Forelimb muscle (tissue), 1 donor: ENCODE results near the gene HDAC4. TPM values are rescaled to one million over a fixed set of nuclear protein-coding genes. Genes with fewer than 3 reads are reported as not detected.

Source experiments
- DNase-seq: peaks from one replicate; pipeline ENCODE4 v3.0.0-alpha.2; 2013; ENCODE audit warnings: low read depth
- polyA plus RNA-seq: library from polyadenylated mRNA; unstranded; fragments of 120-200 nt; gene quantifications from one replicate; pipeline ENCODE4 v1.2.1, GENCODE V29; 2013; ENCODE audit not compliant: insufficient read length

Gene HDAC4
- polyA plus RNA-seq, 1 donor = 12.6 TPM

DNA sequence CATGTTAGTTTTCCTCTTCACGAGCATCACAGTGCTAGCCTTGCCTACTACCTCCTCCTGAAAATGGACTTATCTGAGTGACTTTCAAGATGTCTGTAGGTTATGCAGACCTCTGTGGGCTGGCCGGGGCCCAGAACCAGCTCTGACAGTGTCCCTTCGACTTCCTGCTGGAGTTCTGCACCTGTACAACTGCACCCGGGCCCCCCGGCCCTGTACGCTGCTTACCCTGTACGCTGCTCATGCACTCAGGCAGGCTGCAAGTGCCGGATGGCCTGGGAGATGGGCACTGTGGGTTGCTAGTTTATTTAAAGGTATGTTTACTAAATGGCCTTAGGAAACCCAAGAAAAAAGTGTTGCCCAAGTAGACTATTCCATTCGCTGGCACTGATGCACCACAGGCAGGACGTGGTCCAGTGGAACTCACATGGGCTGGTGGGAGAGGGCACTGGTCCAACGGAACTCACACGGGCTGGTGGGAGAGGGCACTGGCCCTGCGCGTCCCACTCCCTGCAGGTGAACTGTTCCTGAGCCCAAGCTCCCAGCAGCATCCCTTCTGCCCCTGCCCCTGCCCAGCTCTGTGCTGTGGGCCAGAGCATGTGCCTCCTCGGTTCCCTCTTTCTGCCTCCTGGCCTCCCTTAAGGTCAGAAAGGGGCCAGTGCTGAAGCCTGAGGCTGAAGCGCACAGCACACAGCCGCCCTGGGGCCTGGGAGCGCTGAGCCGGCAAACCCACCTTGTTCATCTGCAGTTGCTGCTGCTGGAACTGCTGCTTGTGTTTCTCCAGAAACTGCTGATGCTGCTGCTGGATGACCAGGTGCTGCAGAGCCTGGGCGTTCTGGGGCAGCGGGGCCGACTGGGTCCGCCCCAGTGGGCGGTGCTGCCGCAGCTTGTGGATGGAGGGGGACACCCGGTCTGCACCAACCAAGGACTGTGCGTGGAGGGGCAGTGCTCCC is 274.8 kb downstream of the HDAC4 start:
- no peak for DNase-seq

DNA sequence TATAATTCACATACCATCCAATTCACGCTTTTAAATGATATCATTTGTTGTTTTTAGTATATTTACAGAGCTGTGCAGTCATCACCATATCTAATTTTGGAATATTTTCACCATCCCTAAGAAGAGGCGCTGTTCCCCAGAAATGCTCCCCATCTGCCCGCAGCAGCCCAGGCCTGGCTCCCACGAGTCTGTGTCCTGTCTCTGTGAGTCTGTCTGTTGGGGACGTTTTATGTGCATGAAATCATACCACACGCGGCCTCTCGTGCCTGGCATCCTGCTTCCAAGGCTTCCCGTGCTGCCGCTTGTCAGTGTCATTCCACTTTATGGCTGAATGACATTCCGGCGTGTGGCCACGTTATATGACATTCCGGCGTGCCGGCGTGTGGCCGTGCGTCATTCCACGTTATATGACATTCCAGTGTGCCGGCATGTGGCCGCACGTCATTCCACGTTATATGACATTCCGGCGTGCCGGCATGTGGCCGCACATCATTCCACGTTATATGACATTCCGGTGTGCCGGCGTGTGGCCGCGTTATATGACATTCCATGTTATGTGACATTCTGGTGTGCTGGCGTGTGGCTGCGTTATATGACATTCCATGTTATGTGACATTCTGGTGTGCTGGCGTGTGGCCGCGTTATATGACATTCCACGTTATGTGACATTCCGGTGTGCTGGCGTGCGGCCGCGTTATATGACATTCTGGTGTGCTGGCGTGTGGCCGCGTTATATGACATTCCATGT is 276.5 kb downstream of the HDAC4 start:
- no peak for DNase-seq

DNA sequence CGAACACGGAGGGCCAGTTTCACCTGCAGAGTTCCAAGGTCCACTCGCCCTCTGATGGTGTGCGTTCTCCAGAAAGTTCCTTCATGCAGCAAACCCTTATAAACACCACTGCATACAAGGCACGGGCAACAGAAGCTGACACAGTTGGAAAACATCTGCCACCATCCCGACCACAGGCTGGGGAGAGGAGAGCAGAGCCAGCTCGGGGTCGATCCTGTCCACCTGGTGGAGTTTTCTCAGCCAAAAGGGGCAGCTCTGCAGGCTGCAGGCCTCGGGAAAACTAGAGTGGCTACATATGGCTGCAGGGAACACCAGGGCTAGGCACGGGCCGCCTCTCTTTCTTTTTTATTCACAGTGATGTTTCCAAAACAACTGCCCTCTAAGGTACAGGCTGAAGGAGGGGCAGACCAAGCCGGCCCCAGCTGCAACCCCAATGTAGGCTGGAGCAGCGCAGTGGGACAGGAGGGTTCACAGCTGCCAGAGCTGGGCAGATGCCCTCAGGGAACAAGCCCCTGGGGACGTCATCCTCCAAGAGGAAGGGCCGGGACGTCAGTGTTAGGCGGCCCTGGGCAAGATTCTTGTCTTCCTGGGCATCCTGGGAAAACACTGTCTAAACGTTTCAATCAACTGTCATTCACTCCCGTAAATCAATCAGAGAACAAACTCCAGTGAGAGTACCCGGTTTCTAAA is 278.3 kb downstream of the HDAC4 start:
- no peak for DNase-seq

DNA sequence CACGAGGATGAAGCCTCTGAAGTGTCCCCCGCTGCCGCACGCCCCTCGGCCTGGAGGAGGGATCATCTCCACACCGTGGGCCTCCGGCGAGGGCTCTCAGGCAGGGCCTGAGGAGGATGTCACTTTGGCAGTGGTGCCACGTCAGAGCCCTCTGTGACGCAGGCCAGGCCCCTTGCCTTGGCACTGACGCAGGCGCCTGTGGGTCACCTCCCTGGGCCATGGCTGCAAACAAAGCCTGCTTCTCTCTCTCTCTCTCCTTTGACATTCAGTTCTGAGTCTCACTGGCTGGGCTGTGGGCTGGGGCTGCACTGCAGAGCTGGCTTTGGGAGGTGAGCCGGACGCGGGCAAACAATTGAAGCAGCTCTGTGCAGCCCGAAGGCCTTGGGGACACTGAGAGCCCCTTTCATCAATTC is 279.2 kb downstream of the HDAC4 start:
- DNase-seq = no peak

DNA sequence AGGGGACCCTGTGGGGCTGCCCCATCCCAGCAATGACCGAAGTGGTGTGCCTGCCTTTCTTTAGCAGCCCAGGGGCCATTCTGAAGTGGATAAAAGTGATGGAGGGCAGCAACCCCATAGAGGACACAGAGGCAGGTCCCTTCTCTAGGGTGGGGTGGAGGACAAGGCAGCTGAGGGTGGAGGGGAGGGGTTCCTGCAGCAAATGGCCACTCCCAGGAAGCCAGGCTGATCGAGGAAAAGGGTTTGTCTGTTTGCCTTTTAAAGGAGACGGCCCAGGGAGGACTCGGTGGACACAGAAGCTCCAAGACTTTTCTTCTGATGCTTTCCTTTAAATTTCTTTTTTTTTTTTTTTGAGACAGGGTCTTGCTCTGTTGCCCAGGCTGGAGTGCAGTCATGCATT is 280.2 kb downstream of the HDAC4 start:
- no peak for DNase-seq

DNA sequence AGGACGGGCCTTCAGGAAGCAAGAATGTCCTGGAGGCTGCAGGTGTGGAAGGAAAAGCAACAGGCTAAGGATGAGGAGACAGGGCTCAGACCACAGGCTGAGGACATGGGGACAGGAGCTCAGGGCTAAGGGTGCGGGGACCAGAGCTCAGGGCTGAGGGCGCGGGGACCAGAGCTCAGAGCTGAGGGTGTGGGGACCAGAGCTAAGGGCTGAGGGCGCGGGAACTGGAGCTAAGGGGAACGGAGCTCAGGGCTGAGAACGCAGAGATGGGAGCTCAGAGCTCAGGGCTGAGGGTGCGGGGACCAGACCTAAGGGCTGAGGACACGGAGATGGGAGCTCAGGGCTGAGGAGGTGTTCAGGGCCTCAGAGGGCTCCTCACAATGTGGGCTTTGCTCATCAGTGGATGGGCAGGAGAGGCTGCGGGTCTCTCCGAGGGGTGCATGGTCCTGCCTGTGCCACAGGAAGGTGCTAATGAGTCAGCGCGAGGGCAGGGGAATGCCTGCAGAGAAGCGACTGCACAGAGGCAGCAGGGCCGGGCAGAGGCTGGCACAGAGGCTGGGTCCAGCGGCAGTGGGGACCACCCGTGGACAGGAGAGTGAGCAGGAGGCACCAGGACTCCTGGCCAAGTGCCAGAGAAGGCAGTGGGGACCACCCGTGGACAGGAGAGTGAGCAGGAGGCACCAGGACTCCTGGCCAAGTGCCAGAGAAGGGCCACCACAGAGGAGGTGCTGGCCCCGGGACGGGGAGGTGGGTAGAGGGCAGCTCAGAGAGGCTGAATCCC is 281.3 kb downstream of the HDAC4 start:
- no peak for DNase-seq

DNA sequence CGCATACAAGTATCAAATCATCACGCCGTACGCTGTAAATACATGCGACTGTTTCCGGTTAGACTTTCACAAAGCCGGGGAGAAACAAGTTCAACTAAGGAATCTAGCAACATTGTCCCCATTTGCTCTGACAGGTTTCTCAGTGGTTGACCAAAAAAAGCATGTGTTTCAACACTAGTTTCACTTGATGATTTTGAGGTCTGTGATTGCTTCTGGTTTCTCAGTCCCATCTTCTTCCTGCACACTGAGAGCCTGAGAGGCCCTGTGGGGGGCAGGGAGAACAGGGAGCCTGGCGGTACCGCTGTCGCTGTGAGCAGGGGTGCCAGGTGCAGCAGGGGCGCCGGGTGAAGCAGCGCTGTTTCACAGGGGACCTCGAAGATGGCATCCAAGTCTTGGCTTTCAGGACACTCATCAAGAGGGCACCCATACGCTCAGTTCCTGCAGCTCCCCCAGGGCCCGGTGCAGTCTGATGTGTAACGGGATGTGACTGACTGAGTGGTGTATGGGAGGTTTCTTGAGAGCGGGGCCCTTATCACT is 282.1 kb downstream of the HDAC4 start:
- no peak for DNase-seq

DNA sequence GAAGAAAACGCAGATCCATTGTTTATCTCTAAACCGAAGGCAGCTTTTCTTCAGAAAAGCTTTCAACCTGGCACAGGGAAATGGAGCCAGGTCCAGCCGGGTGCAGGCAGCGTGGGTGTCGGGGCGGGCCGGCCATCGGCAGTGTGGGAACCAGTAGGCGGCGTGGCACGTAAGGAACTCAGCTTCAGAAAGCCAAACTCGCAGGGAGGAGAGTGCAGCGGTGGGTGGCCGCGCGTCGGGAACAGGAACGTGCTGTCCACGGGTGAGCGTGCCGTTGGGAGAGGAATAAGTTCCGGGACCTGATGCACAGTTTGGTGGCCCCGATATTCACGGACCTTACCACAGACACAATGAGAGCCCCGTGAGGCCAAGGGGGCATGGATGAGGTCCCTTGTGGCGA is 282.6 kb downstream of the HDAC4 start:
- no peak for DNase-seq

DNA sequence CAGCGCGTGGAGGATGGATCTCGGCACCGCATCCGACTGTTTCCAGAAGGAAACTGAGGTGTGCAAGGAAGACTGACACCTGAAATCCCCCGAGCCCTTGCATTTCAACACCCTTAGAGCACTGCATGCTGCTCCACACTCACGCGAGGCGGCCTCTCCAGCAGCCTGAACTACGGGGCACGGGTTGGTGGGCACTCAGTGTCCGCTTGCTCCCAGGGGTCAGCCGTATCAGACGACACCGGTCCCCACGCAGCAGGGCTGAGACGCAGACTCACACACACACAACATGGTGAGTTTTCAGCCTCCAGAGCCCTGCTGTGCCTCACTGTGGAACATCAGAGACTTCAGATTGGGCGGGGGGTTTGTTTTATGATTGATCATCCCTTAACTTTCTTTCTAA is 283.0 kb downstream of the HDAC4 start:
- DNase-seq = no peak

DNA sequence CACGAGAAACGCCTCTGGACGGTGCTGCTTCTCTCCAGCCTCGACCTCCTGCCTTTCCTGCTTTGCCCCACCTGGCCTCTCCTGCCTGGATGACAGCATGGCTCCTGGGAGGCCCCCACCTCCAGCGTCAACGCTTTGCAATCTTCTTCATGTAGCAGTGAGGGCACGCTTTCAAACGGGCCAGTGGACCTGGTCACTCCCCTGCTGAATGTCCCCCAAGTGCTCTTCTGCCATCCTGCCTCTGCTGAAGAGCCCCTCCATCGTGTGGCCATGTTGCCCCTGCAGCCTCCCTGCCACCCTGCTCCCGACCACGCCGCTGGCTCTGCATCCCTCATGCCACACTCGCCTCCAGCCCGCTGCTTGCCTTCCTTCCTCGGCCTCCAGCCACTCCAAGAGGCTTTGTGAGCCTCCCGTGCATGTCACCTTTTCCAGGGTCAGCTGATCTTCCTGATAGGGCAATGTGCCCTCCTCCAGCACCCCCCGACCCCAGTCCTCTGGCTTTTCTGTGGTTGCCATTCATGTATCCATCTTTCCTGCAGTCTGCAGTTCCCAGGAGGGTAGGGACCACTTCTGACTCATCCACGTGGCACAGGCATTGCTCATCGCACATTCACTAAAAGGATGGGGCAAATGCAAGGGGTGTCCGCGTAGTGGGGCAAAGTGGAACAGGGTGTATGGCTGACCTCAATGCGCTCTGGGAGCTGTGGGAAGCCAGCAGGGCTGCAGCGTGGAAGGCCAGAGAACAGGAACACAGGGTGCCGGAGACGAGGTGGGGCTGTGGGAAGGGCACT is 284.2 kb downstream of the HDAC4 start:
- no peak for DNase-seq

DNA sequence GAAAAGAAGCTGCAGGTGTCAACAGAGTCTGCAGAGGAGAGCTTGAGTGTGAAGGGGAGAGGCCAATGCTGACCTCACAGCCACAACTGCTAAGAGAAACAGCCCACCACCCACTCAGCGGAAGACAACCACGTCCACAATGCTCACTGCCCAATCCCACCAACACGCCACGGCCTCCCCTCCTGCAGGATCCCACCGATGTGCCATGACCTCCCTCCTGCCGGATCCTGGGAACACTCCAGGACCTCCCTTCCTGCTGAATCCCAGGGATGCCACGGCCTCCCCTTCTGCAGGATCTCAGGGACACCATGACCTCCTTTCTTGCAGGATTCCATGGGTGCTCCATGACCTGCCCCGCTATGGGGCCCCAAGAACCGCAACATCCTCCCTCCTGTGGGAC is 285.2 kb downstream of the HDAC4 start:
- no peak for DNase-seq

DNA sequence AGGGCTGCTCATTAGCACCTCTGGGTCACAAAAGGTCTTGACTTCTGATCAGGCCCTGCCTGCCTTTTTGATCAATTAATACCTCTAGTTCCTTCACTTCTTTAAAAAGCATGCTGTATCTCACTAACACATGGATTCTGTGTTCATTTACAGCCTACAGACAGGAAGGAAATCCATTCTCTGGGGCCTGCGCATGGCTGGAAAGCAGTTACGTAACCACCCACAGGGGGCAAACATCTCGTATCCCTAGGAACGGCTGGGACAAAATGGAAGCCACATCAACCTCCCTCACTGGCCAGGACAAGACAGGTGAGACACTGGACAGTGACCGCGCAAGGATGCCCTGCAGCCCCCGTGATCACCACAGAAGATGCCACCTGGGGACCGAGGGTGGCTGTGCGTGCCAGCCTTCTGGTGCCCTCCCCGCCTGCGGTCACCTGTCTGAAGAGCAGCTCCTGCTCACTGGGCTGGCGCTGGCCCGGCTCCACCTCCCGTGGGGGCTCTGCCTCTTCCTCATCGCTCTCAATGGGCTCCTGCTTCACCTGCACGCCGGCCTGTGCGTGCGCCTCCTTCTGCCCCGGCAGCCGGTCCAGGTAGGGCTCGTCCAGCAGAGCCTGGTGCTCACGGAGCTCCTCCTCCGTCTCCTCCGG is 286.1 kb downstream of the HDAC4 start:
- DNase-seq = no peak

DNA sequence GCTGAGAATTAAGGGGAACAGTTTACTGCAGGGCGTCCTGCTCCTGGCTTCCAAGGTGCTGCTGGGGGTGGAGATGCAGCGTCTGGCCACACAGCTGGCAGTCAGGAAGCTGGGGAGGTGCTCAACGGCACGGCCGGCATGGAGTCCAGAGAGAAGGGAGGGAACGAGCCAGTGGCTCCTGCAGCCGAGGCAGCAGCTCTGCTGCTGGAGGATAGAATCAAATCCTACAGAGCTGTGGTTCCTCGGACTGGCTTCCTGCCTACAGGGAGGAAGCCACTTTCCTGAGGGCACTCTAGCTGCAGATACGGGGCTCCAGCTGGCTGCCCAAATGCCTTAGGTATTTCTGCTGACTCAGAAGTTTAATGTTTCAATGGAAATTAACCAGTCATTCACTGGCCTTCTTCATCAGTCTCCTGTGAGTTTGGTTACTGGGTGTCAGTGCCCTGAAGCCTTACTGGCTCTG is 286.7 kb downstream of the HDAC4 start:
- DNase-seq = no peak

DNA sequence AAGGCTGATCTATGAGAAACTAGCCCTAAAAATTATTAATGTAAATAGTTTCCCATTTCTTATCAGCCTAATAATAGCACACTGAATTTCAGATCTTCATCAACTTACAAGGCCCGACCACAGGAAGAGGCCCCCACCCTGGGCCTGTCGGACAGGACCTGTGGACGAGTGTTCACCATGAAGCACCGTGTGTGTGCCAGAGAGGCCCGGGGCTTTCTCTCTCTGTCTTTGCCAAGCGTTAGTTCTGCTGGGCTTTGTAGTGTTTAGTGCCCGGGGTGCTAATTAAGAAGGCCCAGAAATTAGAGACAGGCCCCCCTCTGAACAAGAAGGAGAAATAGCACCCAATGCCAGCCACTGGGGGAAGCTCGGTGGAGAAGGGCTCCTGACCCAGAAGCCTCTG is 287.2 kb downstream of the HDAC4 start:
- DNase-seq = no peak

DNA sequence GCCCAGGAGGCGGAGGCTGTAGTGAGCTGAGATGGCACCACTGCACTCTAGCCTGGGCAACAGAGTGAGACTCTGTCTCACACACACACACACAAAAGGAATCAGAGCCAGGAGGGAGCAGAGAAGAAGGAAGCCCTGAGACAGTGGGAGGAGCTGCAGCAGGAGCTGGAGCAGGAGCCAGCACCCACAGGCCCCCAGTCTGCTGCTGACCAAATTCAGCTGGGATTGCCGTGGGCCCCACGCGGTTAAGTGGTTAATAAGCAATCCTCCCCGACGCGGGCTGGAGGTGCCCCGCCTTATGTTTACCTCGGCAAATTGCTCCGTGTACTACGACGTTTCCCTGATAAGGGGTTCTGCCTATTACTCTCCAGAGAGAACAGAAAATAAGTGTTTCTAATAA is 287.6 kb downstream of the HDAC4 start:
- no peak for DNase-seq

DNA sequence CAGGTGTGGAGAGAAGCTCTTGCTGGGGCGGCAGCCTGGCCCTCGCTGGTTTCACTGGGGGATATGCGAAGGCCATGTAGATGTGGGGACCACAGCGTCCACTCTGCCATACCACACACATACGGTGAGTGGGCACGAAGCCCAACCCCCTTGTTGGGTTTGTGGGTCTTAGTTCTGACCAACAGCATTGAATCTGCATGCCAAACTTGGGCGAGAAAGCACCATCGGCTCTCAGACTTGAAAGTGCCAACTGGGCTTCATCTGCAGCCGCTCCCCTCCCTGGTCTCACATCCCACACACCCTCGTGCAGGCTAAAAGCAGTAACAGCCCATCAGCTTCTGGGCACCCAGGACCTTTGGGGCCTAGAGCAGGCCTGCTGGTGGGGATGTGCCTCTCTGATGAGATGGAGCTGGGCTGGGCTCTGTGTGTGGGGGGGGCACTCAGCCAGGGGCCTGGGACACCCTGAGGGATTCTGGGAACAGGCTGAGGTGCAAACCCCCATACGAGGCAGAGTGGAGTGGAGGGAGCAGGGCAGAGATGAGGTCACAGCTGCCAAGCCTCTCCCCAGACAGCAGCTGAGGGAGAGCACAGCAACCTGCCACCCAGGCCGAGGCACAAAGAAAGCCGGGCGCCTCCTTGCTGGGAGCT is 288.6 kb downstream of the HDAC4 start:
- no peak for DNase-seq

DNA sequence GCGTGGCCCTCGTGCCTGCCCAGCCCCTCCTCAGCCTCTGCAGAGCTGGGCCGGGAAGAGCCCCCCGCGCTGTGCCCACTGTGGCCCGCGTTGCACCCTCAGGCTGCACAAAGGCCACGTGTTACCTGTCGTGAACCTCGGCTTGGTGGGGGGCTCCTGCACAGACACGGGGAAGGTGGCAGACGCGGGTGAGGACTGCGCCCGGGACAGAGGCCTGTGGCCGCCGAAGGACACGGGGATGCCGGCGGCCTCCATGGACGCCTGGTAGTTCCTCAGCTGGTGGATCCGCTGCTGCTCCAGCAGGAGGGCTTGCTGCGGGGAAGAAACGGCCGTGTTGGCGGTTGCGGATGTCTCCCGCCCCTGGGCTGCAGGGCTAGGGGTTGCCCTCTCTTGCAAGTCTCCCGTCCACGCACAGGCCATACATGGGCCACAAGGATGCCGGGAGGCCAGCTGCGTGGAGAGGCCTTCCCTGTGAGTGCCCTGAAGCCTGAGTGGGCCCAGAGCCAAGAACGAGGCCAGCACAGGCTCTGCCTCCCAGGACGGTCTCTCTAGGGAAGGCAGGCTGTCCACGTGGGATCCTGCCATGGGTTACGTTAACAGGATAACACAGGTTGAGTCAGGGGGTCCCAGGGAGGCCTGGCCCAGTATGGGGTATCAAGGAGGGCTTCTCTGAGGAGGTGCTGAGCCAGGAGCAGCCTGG is 289.3 kb downstream of the HDAC4 start:
- DNase-seq = no peak

DNA sequence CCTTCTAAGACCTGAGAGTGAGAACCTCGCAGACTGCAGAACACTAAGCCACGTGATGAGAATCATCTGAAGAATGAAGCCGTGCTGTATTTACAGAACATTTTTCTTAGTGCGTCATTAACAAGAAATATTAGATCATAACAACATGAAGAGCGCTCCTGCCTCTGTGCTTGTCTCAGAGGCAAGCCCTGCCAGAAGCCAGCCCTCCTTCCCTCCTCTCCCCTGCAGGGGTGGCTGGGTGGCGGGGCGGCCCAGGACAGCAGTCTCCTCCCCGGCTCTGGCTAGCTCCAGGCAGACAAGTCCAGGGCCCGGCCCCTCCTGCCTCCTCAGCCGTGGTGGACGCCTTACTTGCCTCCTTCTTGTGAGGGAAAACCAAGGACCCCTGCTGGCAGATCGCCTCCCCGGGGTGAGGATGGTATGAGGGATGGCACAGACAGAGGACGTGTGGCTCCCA is 290.2 kb downstream of the HDAC4 start:
- no peak for DNase-seq
